ENCODE results near the gene TMPO. TPM values are rescaled to one million over a fixed set of nuclear protein-coding genes. Genes with fewer than 3 reads are reported as not detected.
"Not testable (repeated sequence)": the region's sequence is repeated elsewhere in the genome, so short reads cannot be mapped to it uniquely, and the experiment has no call there.

The TMPO gene
- total RNA-seq, 1 donor from 2014 or later = 53.8 TPM

DNA sequence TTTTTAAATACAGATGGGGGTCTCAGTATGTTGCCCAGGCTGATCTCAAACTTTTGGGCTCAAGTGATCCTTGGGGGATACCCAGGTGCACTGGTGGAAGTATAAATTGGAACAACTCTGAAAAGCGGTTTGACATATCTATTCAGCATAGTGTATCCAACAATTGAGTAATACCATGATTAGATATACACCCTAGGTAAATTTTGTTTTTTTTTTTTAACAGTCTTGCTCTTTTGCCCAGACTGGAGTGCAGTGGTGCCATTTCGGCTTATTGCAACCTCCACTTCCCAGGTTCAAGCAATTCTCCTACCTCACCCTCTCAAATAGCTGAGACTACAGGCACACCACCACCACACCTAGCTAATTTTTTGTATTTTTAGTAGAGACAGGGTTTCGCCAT, 46.5 kb downstream of the TMPO start:
- no peaks in the 10 kb centered on the region for H3K27me3 Mint-ChIP-seq (ENCODE audit: unreplicated experiment)
- H3K9me3 Mint-ChIP-seq (ENCODE audit: unreplicated experiment) = no peaks in the 10 kb centered on the region
- DNase-seq (ENCODE audit: extremely low spot score, unreplicated experiment) = no peak
- H3K36me3 Mint-ChIP-seq (ENCODE audit: unreplicated experiment) = no peaks in the 10 kb centered on the region
- TF ChIP-seq, protein P1, sequence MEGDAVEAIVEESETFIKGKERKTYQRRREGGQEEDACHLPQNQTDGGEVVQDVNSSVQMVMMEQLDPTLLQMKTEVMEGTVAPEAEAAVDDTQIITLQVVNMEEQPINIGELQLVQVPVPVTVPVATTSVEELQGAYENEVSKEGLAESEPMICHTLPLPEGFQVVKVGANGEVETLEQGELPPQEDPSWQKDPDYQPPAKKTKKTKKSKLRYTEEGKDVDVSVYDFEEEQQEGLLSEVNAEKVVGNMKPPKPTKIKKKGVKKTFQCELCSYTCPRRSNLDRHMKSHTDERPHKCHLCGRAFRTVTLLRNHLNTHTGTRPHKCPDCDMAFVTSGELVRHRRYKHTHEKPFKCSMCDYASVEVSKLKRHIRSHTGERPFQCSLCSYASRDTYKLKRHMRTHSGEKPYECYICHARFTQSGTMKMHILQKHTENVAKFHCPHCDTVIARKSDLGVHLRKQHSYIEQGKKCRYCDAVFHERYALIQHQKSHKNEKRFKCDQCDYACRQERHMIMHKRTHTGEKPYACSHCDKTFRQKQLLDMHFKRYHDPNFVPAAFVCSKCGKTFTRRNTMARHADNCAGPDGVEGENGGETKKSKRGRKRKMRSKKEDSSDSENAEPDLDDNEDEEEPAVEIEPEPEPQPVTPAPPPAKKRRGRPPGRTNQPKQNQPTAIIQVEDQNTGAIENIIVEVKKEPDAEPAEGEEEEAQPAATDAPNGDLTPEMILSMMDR (IDR thresholded peaks at IDR 0.05) = no peak
- no peak overlapping the region for H3K27ac Mint-ChIP-seq (ENCODE audit: unreplicated experiment)
- no peak overlapping the region for H3K4me3 Mint-ChIP-seq (ENCODE audit: unreplicated experiment)
- peaks cover 6% of the 10 kb centered on the region for H3K4me1 Mint-ChIP-seq (ENCODE audit: unreplicated experiment)

DNA sequence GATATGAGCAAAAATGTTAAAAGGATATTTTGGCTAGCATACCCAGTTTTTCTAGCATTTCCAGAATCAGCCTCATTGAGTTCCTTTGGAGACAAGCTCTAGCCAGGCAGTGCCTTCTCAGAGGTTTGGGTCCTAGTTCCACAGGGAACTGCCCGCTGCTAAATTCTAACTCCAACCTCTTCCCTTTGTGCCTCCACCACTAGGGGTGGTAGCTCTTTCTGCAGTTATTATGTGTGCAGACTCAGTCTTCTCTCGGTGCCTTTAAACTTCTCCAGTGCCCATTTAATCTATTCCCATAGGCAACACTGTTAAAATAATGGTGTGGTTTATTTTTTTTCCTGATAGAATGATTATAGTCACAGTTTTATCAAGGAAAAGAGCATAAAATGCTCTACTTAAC, 56.6 kb downstream of the TMPO start:
- no peak overlapping the region for H3K4me3 Mint-ChIP-seq (ENCODE audit: unreplicated experiment)
- no peaks in the 10 kb centered on the region for H3K27me3 Mint-ChIP-seq (ENCODE audit: unreplicated experiment)
- TF ChIP-seq, protein P1 (IDR thresholded peaks at IDR 0.05) = peak; percentile 26
- DNase-seq (ENCODE audit: extremely low spot score, unreplicated experiment) = peak; percentile 48
- peaks cover 1% of the 10 kb centered on the region for H3K36me3 Mint-ChIP-seq (ENCODE audit: unreplicated experiment)
- no peaks in the 10 kb centered on the region for H3K4me1 Mint-ChIP-seq (ENCODE audit: unreplicated experiment)
- no peak overlapping the region for H3K27ac Mint-ChIP-seq (ENCODE audit: unreplicated experiment)
- H3K9me3 Mint-ChIP-seq (ENCODE audit: unreplicated experiment) = no peaks in the 10 kb centered on the region

- Mint-ChIP-seq H3K27ac (ENCODE audit: unreplicated experiment) (no peak overlapping the region), H3K27me3 (ENCODE audit: unreplicated experiment) (no peaks in the 10 kb centered on the region), H3K9me3 (ENCODE audit: unreplicated experiment) (no peaks in the 10 kb centered on the region), H3K4me1 (ENCODE audit: unreplicated experiment) (peaks cover 2% of the 10 kb centered on the region), H3K4me3 (ENCODE audit: unreplicated experiment) (no peak overlapping the region), H3K36me3 (ENCODE audit: unreplicated experiment) (peaks cover 1% of the 10 kb centered on the region)
- TF ChIP-seq, protein P1 (IDR thresholded peaks at IDR 0.05) = no peak
- DNase-seq (ENCODE audit: extremely low spot score, unreplicated experiment) = no peak
These were observed 58.7 kb downstream of the TMPO start for GRCh38 chr12:98574110-98574509.

GRCh38 chr12:98575013-98575412, 59.6 kb downstream of the TMPO start:
- Mint-ChIP-seq H3K36me3 (ENCODE audit: unreplicated experiment) (peaks cover 1% of the 10 kb centered on the region), H3K9me3 (ENCODE audit: unreplicated experiment) (no peaks in the 10 kb centered on the region), H3K4me1 (ENCODE audit: unreplicated experiment) (peaks cover 11% of the 10 kb centered on the region), H3K27me3 (ENCODE audit: unreplicated experiment) (no peaks in the 10 kb centered on the region), H3K4me3 (ENCODE audit: unreplicated experiment) (no peak overlapping the region), H3K27ac (ENCODE audit: unreplicated experiment) (no peak overlapping the region)
- DNase-seq (ENCODE audit: extremely low spot score, unreplicated experiment) = no peak
- TF ChIP-seq, protein P1 (IDR thresholded peaks at IDR 0.05) = no peak

DNA sequence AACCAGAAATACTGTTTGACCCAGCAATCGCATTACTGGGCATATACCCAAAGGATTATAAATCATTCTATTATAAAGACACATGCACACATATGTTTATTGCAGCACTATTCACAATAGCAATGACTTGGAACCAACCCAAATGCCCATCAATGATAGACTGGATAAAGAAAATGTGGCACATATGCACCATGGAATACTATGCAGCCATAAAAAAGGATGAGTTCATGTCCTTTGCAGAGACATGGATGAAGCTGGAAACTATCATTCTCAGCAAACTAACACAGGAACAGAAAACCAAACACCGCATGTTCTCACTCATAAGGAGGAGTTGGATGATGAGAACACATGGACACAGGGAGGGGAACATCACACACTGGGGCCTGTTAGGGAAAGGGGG, 61.4 kb downstream of the TMPO start:
- not testable (repeated sequence) for H3K36me3 Mint-ChIP-seq (ENCODE audit: unreplicated experiment); H3K4me3 Mint-ChIP-seq (ENCODE audit: unreplicated experiment); H3K9me3 Mint-ChIP-seq (ENCODE audit: unreplicated experiment); DNase-seq (ENCODE audit: extremely low spot score, unreplicated experiment); H3K27me3 Mint-ChIP-seq (ENCODE audit: unreplicated experiment); H3K27ac Mint-ChIP-seq (ENCODE audit: unreplicated experiment)
- H3K4me1 Mint-ChIP-seq (ENCODE audit: unreplicated experiment) = peaks cover 11% of the 10 kb centered on the region

DNA sequence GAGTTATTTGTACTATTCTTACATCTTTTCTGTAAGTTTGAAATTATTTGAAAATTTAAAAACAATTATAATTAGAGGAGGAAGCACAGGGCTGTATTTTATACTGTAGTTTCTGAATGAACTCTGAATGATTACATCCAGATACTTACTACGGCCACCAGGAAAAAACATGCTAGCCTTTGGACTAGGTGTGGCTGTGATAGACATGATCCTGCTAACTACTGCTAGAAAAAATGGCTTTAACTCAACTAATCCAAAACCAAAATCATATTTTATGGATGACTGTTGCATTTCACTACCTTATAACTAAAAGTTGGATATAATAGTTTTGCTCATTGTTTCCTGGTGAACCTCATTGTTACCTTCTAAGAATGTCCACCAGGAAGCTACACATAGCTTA, 63.0 kb downstream of the TMPO start:
- peaks cover 1% of the 10 kb centered on the region for H3K36me3 Mint-ChIP-seq (ENCODE audit: unreplicated experiment)
- H3K4me3 Mint-ChIP-seq (ENCODE audit: unreplicated experiment) = no peak overlapping the region
- TF ChIP-seq, protein P1 (IDR thresholded peaks at IDR 0.05) = no peak
- no peaks in the 10 kb centered on the region for H3K27me3 Mint-ChIP-seq (ENCODE audit: unreplicated experiment)
- H3K4me1 Mint-ChIP-seq (ENCODE audit: unreplicated experiment) = peaks cover 11% of the 10 kb centered on the region
- no peak for DNase-seq (ENCODE audit: extremely low spot score, unreplicated experiment)
- H3K27ac Mint-ChIP-seq (ENCODE audit: unreplicated experiment) = no peak overlapping the region
- H3K9me3 Mint-ChIP-seq (ENCODE audit: unreplicated experiment) = no peaks in the 10 kb centered on the region

All from osteocyte (in vitro differentiated cells).